Common myeloid progenitor, CD34-positive (primary cell): ENCODE measurements around the gene NRARP.

Source experiments
- CTCF ChIA-PET: fragments of 350-600 bp; sonication (Branson Sonifier 250); formaldehyde crosslinking; loops from one replicate; lab custom pipeline; 2021; ENCODE audit warnings: antibody characterized with exemption; lab: Charles Lee
- POLR2A ChIA-PET: fragments of 350-600 bp; sonication (Branson Sonifier 250); formaldehyde crosslinking; loops from one replicate; lab custom pipeline; 2021; ENCODE audit warnings: antibody characterized with exemption; lab: Charles Lee
- DNase-seq, 3 donors: peaks; one replicate each; pipeline versions ENCODE4 v3.0.0 to v3.0.0-alpha.2; 2013
- H3K27ac ChIP-seq, 2 experiments: 1 replicate in 1 of 2; 2 replicates in 1 of 2; pipeline ENCODE4 v1.7.0; 2013; ENCODE audit warnings: inconsistent platforms in 2 of 2, low read length in 2 of 2, mild to moderate bottlenecking in 2 of 2, low read depth in 1 of 2, moderate library complexity in 1 of 2; ENCODE audit not compliant: severe bottlenecking in 2 of 2, insufficient read depth in 1 of 2, poor library complexity in 1 of 2
- H3K27me3 ChIP-seq, 5 experiments: replicated peaks in 2 of 5; 1 replicate in 3 of 5; 2 replicates in 2 of 5; pipeline versions ENCODE4 v1.6.1 to v1.7.0; 2013; ENCODE audit warnings: low read length in 4 of 5, mild to moderate bottlenecking in 2 of 5, moderate library complexity in 2 of 5, inconsistent platforms in 1 of 5; ENCODE audit not compliant: insufficient read depth in 5 of 5, control insufficient read depth in 4 of 5
- H3K36me3 ChIP-seq, 4 experiments: 1 replicate in 2 of 4; 2 replicates in 2 of 4; pipeline versions ENCODE4 v1.6.1 to v1.7.0; 2013; ENCODE audit warnings: low read length in 3 of 4, control low read depth in 1 of 4, mild to moderate bottlenecking in 1 of 4; ENCODE audit not compliant: control insufficient read depth in 4 of 4, insufficient read depth in 4 of 4
- H3K4me1 ChIP-seq, 4 experiments: 1 replicate in 3 of 4; 2 replicates in 1 of 4; pipeline versions ENCODE4 v1.6.1 to v1.7.1; 2013; ENCODE audit warnings: low read length in 3 of 4, mild to moderate bottlenecking in 3 of 4, control low read depth in 1 of 4, inconsistent platforms in 1 of 4, moderate library complexity in 1 of 4; ENCODE audit not compliant: control insufficient read depth in 4 of 4, insufficient read depth in 4 of 4; ENCODE audit errors: control extremely low read depth in 1 of 4
- H3K4me3 ChIP-seq, 7 experiments: 1 replicate in 4 of 7; 2 replicates in 3 of 7; pipeline versions ENCODE4 v1.5.1 to v1.7.0; 2013; ENCODE audit warnings: mild to moderate bottlenecking in 7 of 7, low read length in 6 of 7, moderate library complexity in 6 of 7, inconsistent platforms in 2 of 7, low read depth in 2 of 7, control low read depth in 1 of 7; ENCODE audit not compliant: insufficient read depth in 4 of 7, control insufficient read depth in 1 of 7; ENCODE audit errors: extremely low read depth in 1 of 7
- H3K9me3 ChIP-seq, 5 experiments: 1 replicate in 4 of 5; 2 replicates in 1 of 5; pipeline versions ENCODE4 v1.6.1 to v1.7.1; 2013; ENCODE audit warnings: low read length in 4 of 5, mild to moderate bottlenecking in 2 of 5, inconsistent platforms in 1 of 5, low read depth in 1 of 5, moderate library complexity in 1 of 5; ENCODE audit not compliant: control insufficient read depth in 4 of 5, insufficient read depth in 2 of 5; ENCODE audit errors: control extremely low read depth in 1 of 5
- WGBS: methylation state at CpG from one replicate; pipeline ENCODE4 v1.1.5; 2013; ENCODE audit not compliant: insufficient coverage; 5-methylcytosine and 5-hydroxymethylcytosine counted together

The NRARP gene

GRCh38 chr9:137314561-137315560 lies 12.8 kb upstream of the NRARP start:
- Histone ChIP-seq H3K4me1 (peaks cover 0 to 31% (median 25%) of the 10 kb centered on the region in 4 experiments), H3K27me3 (no peaks in the 10 kb centered on the region), H3K27ac (no peak overlapping the region), H3K36me3 (no peaks in the 10 kb centered on the region), H3K9me3 (no peaks in the 10 kb centered on the region), H3K4me3 (peak overlapping the region in 1 of 7 experiments; percentile 50)
- 94% methylated on average over 32 of the region's 42 CpGs for WGBS
- ChIA-PET POLR2A (interaction anchor here (1.6 kb wide), 1 partner anchor 12 kb away, joined by 6 read pairs; the partner anchor contains the start of gene NRARP), CTCF (interaction anchor here (0.9 to 7.3 kb wide), 2 partner anchors 8 to 12 kb away, joined by 3 to 56 read pairs; partner anchors contain the start of gene NRARP)
- DNase-seq, result no peak

- H3K27ac ChIP-seq, result no peak overlapping the region
- no peaks in the 10 kb centered on the region for H3K9me3 ChIP-seq
- peaks cover 0 to 24% (median 21%) of the 10 kb centered on the region in 4 experiments for H3K4me1 ChIP-seq
- H3K4me3 ChIP-seq, result no peak overlapping the region
- no peak for DNase-seq
- ChIA-PET POLR2A (no interaction called here), CTCF (interaction anchor here (1.0 to 2.7 kb wide), 2 partner anchors 10 to 29 kb away, joined by 4 to 8 read pairs; no protein-coding TSS in a partner anchor)
- 94% methylated on average over 17 of the region's 24 CpGs for WGBS
- no peaks in the 10 kb centered on the region for H3K27me3 ChIP-seq
- no peaks in the 10 kb centered on the region for H3K36me3 ChIP-seq
These were observed 12.0 kb upstream of the NRARP start for GRCh38 chr9:137313956-137314560.

- peaks cover 0 to 24% (median 21%) of the 10 kb centered on the region in 4 experiments for H3K4me1 ChIP-seq
- POLR2A ChIA-PET, result no interaction called here
- no peak overlapping the region for H3K27ac ChIP-seq
- DNase-seq, result no peak
- H3K27me3 ChIP-seq, result no peaks in the 10 kb centered on the region
- CTCF ChIA-PET, result interaction anchor here (1.0 to 2.7 kb wide), 2 partner anchors 10 to 29 kb away, joined by 4 to 8 read pairs; no protein-coding TSS in a partner anchor
- WGBS, result 86% methylated on average over 8 of the region's 9 CpGs
- no peaks in the 10 kb centered on the region for H3K36me3 ChIP-seq
- H3K9me3 ChIP-seq, result no peaks in the 10 kb centered on the region
- no peak overlapping the region for H3K4me3 ChIP-seq
These were observed 11.4 kb upstream of the NRARP start for GRCh38 chr9:137313326-137313936.

- no peak for DNase-seq
- Histone ChIP-seq H3K9me3 (no peaks in the 10 kb centered on the region), H3K36me3 (no peaks in the 10 kb centered on the region), H3K27ac (no peak overlapping the region), H3K4me1 (peaks cover 0 to 23% (median 22%) of the 10 kb centered on the region in 4 experiments), H3K4me3 (no peak overlapping the region), H3K27me3 (no peaks in the 10 kb centered on the region)
- CTCF ChIA-PET, result interaction anchor here (0.7 to 2.7 kb wide), 3 partner anchors 9 to 28 kb away, joined by 4 to 8 read pairs (median 4); partner anchors contain the start of gene NRARP
- 100% methylated on average over 3 of the region's 6 CpGs for WGBS
- POLR2A ChIA-PET, result no interaction called here
These were observed 10.8 kb upstream of the NRARP start for GRCh38 chr9:137312852-137313325.

- H3K27ac ChIP-seq, result no peak overlapping the region
- no peaks in the 10 kb centered on the region for H3K27me3 ChIP-seq
- ChIA-PET POLR2A (no interaction called here), CTCF (interaction anchor here (0.7 to 2.7 kb wide), 2 partner anchors 8 to 11 kb away, joined by 4 to 8 read pairs; partner anchors contain the start of gene NRARP)
- peaks cover 0 to 25% (median 21%) of the 10 kb centered on the region in 4 experiments for H3K4me1 ChIP-seq
- H3K36me3 ChIP-seq, result no peaks in the 10 kb centered on the region
- DNase-seq, result no peak
- H3K9me3 ChIP-seq, result no peaks in the 10 kb centered on the region
- WGBS, result 90% methylated on average over 25 of the region's 28 CpGs
- no peak overlapping the region for H3K4me3 ChIP-seq
These were observed 10.1 kb upstream of the NRARP start for GRCh38 chr9:137311986-137312851.
